Hepatocyte (in vitro differentiated cells): Measurements from ENCODE around the gene GRK2. TPM values are rescaled to one million over a fixed set of nuclear protein-coding genes. Genes with fewer than 3 reads are reported as not detected.

Experiments used
- DNase-seq: peaks from one replicate; pipeline ENCODE4 v3.0.0-alpha.2; 2016; ENCODE audit warnings: low spot score
- H2AFZ ChIP-seq: fragments of 200-600 bp; sonication (generic); 2 replicates; pipeline ENCODE4 v1.6.0; 2016; ENCODE audit warnings: antibody characterized with exemption, mild to moderate bottlenecking
- H3K27ac ChIP-seq: fragments of 200-600 bp; sonication (generic); 2 replicates; pipeline ENCODE4 v1.5.1; 2016; ENCODE audit warnings: mild to moderate bottlenecking
- H3K27me3 ChIP-seq: fragments of 200-600 bp; sonication (generic); 2 replicates; pipeline ENCODE4 v1.6.1; 2016
- H3K36me3 ChIP-seq: fragments of 200-600 bp; sonication (generic); replicated peaks from 2 replicates; pipeline ENCODE4 v1.5.1; 2016; ENCODE audit warnings: low read depth; ENCODE audit not compliant: insufficient read depth
- H3K4me1 ChIP-seq: fragments of 200-600 bp; sonication (generic); 2 replicates; pipeline ENCODE4 v1.5.1; 2016; ENCODE audit warnings: mild to moderate bottlenecking, moderate library complexity; ENCODE audit not compliant: insufficient read depth
- H3K4me2 ChIP-seq: fragments of 200-600 bp; sonication (generic); 2 replicates; pipeline ENCODE4 v1.6.0; 2016
- H3K4me3 ChIP-seq: fragments of 200-600 bp; sonication (generic); 2 replicates; pipeline ENCODE4 v1.5.1; 2016; ENCODE audit warnings: mild to moderate bottlenecking
- H3K79me2 ChIP-seq: fragments of 200-600 bp; sonication (generic); 2 replicates; pipeline ENCODE4 v1.6.0; 2017; ENCODE audit warnings: mild to moderate bottlenecking
- H3K9me2 ChIP-seq: fragments of 200-600 bp; sonication (generic); replicated peaks from 2 replicates; pipeline ENCODE4 v1.6.0; 2017; ENCODE audit warnings: mild to moderate bottlenecking; ENCODE audit not compliant: insufficient read depth
- H3K9me3 ChIP-seq: fragments of 200-600 bp; sonication (generic); 2 replicates; pipeline ENCODE4 v1.5.1; 2016; ENCODE audit warnings: low read depth, mild to moderate bottlenecking
- H4K20me1 ChIP-seq: fragments of 200-600 bp; sonication (generic); 2 replicates; pipeline ENCODE4 v1.6.0; 2016; ENCODE audit warnings: mild to moderate bottlenecking; ENCODE audit not compliant: insufficient read depth, poor library complexity, severe bottlenecking
- EZH2 ChIP-seq: fragments of 200-600 bp; sonication (generic); IDR thresholded peaks from 2 replicates; pipeline ENCODE4 v1.6.1; 2016; ENCODE audit warnings: antibody characterized with exemption, mild to moderate bottlenecking, borderline replicate concordance
- EZH2phosphoT487 ChIP-seq: fragments of 200-600 bp; sonication (generic); IDR thresholded peaks from one replicate; pipeline ENCODE4 v1.6.1; 2018; ENCODE audit warnings: antibody characterized with exemption, mild to moderate bottlenecking, low read depth, moderate library complexity; ENCODE audit not compliant: unreplicated experiment, severe bottlenecking
- WGBS: methylation state at CpG from one replicate; pipeline ENCODE4 v1.1.6; 2016; ENCODE audit warnings: low lambda C conversion rate; ENCODE audit errors: missing lambda C conversion rate; 5-methylcytosine and 5-hydroxymethylcytosine counted together
- polyA plus RNA-seq: library from polyadenylated mRNA; unstranded; fragments of >200 nt; fragmentation: Nextera tagmentation; extraction: Ambion mirVana; gene quantifications from 2 replicates; pipeline ENCODE4 v1.2.1, GENCODE V29; 2016
- total RNA-seq: library from RNA; depleted of rRNA; stranded (reverse); fragments of >200 nt; gene quantifications from 2 replicates; pipeline ENCODE4 v1.2.3, GENCODE V29; 2014
- TF ChIP-seq, protein P1 (sequence below): fragments of 200-600 bp; sonication (generic); IDR thresholded peaks from 2 replicates; pipeline ENCODE4 v1.5.1; 2016; ENCODE audit warnings: antibody characterized with exemption, mild to moderate bottlenecking; ENCODE audit not compliant: poor library complexity

Gene GRK2
- total and polyA plus RNA-seq, 2 experiments from 2014 or later, result 41.4 to 59.6 TPM

DNA sequence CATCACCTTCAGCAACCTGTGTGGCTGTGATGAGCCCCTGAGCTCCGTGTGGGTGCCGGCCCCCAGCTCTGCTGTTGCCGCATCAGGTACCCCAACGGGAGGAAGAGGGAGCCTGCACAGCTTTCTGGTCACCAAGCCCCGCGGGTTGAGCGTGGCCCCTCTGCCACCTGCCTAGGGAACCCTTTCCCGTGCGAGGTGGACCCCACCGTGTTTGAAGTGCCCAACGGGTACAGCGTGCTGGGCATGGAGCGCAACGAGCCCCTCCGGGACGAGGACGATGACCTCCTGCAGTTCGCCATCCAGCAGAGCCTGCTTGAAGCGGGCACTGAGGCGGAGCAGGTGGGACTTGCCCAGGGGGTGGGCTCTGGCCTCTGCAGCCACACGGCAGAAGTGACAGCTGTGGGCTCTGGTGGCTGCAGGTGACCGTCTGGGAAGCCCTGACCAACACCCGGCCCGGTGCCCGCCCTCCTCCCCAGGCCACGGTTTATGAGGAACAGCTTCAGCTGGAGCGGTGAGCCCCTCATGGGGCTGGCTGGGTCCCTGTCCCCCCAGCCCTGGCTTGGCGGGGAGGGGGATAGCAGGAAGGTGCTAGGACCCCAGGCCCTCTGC, 35.1 kb downstream of the GRK2 start:
- Histone ChIP-seq H3K4me3 (no peak overlapping the region), H3K27me3 (no peaks in the 10 kb centered on the region), H2AFZ (no peak overlapping the region), H3K4me1 (peaks cover 23% of the 10 kb centered on the region), H3K9me2 (no peaks in the 10 kb centered on the region), H3K36me3 (peaks cover under 1% of the 10 kb centered on the region), H3K9me3 (no peaks in the 10 kb centered on the region), H3K79me2 (peaks cover 24% of the 10 kb centered on the region), H4K20me1 (no peaks in the 10 kb centered on the region), H3K4me2 (peak overlapping the region; percentile 100), H3K27ac (peak overlapping the region; percentile 57)
- DNase-seq, result peak; percentile 4
- TF ChIP-seq, protein P1, sequence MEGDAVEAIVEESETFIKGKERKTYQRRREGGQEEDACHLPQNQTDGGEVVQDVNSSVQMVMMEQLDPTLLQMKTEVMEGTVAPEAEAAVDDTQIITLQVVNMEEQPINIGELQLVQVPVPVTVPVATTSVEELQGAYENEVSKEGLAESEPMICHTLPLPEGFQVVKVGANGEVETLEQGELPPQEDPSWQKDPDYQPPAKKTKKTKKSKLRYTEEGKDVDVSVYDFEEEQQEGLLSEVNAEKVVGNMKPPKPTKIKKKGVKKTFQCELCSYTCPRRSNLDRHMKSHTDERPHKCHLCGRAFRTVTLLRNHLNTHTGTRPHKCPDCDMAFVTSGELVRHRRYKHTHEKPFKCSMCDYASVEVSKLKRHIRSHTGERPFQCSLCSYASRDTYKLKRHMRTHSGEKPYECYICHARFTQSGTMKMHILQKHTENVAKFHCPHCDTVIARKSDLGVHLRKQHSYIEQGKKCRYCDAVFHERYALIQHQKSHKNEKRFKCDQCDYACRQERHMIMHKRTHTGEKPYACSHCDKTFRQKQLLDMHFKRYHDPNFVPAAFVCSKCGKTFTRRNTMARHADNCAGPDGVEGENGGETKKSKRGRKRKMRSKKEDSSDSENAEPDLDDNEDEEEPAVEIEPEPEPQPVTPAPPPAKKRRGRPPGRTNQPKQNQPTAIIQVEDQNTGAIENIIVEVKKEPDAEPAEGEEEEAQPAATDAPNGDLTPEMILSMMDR, result no peak
- TF ChIP-seq EZH2 (no peak), EZH2phosphoT487 (no peak)
- 95% methylated on average over 25 of the region's 28 CpGs for WGBS

DNA sequence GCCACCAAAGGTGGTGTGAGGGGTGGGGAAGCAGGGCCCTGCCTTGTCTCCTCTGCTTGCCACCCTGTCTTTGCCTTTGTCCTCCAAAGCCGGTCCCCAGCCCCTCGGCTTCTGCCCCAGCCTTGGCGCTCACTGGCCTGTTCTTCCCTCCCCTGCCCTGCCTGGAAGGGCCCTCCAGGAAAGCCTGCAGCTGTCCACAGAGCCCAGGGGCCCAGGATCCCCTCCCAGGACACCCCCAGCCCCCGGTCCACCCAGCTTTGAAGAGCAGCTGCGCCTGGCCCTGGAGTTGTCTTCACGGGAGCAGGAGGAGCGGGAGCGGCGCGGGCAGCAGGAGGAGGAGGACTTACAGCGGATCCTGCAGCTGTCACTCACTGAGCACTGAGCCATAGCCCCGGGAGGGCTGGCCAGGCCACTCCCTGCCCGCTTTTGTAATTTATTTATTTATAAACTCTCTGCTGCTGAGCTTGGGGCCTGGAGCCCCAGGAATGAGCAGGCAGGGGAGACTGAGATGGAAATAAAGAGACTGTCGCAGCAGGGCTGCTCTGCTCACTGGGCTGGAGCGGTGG, 35.8 kb downstream of the GRK2 start:
- no peaks in the 10 kb centered on the region for H3K27me3 ChIP-seq
- H4K20me1 ChIP-seq, result no peaks in the 10 kb centered on the region
- peak; percentile 83 for DNase-seq
- peak overlapping the region; percentile 100 for H3K4me2 ChIP-seq
- H3K36me3 ChIP-seq, result no peaks in the 10 kb centered on the region
- H3K9me3 ChIP-seq, result no peaks in the 10 kb centered on the region
- no peaks in the 10 kb centered on the region for H3K9me2 ChIP-seq
- peaks cover 23% of the 10 kb centered on the region for H3K4me1 ChIP-seq
- no peak overlapping the region for H2AFZ ChIP-seq
- H3K27ac ChIP-seq, result peak overlapping the region; percentile 92
- H3K79me2 ChIP-seq, result peaks cover 20% of the 10 kb centered on the region
- 45% methylated on average over 15 of the region's 15 CpGs for WGBS
- TF ChIP-seq, protein P1, result no peak
- TF ChIP-seq EZH2 (no peak), EZH2phosphoT487 (no peak)
- no peak overlapping the region for H3K4me3 ChIP-seq

DNA sequence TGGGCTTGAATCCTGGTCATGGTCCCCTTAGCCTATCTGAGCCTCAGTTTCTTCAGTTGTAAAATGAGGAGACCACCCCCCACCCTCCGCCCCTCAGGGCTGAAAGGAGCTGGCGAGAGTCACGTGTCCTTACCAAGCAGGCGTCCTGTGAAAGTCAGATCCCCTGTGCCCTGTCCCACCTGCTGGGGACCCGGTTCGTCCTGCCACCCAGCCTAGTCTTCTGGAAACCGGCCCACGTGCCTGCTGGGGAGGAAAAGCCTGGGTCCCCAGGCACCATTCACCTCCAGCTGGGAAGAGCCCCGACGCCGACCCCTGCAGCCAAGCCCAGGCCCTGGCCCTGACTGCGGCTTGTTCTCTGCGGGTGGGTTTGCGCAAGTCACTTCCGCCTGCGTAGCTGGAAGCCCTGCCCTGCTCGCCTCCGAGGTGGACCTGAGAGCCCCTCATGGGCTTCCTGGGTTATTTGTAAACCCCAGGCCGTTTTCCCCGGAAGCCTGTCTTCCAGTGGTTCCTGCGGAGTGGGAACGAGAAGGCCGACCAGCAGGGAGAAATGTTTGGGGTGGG, 36.4 kb downstream of the GRK2 start:
- DNase-seq, result peak; percentile 66

More for the DNA sequence above, 36.4 kb downstream of the GRK2 start:
- H3K4me2 ChIP-seq, result peak overlapping the region; percentile 100
- peak overlapping the region; percentile 89 for H2AFZ ChIP-seq
- H3K9me3 ChIP-seq, result no peaks in the 10 kb centered on the region
- H3K9me2 ChIP-seq, result no peaks in the 10 kb centered on the region
- H3K27me3 ChIP-seq, result no peaks in the 10 kb centered on the region
- H3K4me1 ChIP-seq, result peaks cover 23% of the 10 kb centered on the region
- H3K27ac ChIP-seq, result peak overlapping the region; percentile 92
- no peaks in the 10 kb centered on the region for H3K36me3 ChIP-seq
- H3K4me3 ChIP-seq, result peak overlapping the region; percentile 90
- H4K20me1 ChIP-seq, result no peaks in the 10 kb centered on the region
- 26% methylated on average over 23 of the region's 23 CpGs for WGBS
- H3K79me2 ChIP-seq, result peaks cover 18% of the 10 kb centered on the region
- TF ChIP-seq EZH2phosphoT487 (no peak), EZH2 (no peak)
- TF ChIP-seq, protein P1, result no peak
